HG02798 (cell line): ENCODE results near the gene RADX.
"Not testable (repeated sequence)": the region's sequence is repeated elsewhere in the genome, so short reads cannot be mapped to it uniquely, and the experiment has no call there.

Experiments
- ATAC-seq: cut with Tn5 transposase; IDR thresholded peaks from one replicate; pipeline ENCODE4 v1.9.1; 2021; ENCODE audit warnings: mild to moderate bottlenecking; ENCODE audit not compliant: unreplicated experiment, poor library complexity

RADX gene

GRCh38 chrX:106611679-106612392 lies at the start of gene RADX:
TSS of gene RADX (plus strand) at chrX:106611978. CDS start at chrX:106612081, 103 bp downstream.
- peak; percentile 98 for ATAC-seq

GRCh38 chrX:106564986-106565385 lies 46.8 kb upstream of the RADX start:
- no peak for ATAC-seq

GRCh38 chrX:106566362-106566761 lies 45.4 kb upstream of the RADX start:
- ATAC-seq = no peak

- ATAC-seq = no peak
These were observed 29.9 kb upstream of the RADX start for GRCh38 chrX:106581856-106582255.

- no peak for ATAC-seq
These were observed 26.3 kb upstream of the RADX start for GRCh38 chrX:106585478-106585877.

GRCh38 chrX:106588801-106589200 lies 23.0 kb upstream of the RADX start:
- ATAC-seq = no peak

GRCh38 chrX:106599411-106599810 lies 12.4 kb upstream of the RADX start:
- ATAC-seq = peak; percentile 60

- ATAC-seq = no peak
These were observed 5.2 kb upstream of the RADX start for GRCh38 chrX:106606571-106606970.

- ATAC-seq = no peak
These were observed 3.8 kb upstream of the RADX start for GRCh38 chrX:106608016-106608415.

GRCh38 chrX:106611317-106611678 lies 480 bp upstream of the RADX start:
- ATAC-seq = peak; percentile 11

- ATAC-seq = peak; percentile 24
These were observed 600 bp downstream of the RADX start for GRCh38 chrX:106612393-106612763.

- ATAC-seq = no peak
These were observed 1.5 kb downstream of the RADX start for GRCh38 chrX:106613277-106613676.

- ATAC-seq = no peak
These were observed 3.3 kb downstream of the RADX start for GRCh38 chrX:106615041-106615440.

GRCh38 chrX:106619797-106620196 lies 8.0 kb downstream of the RADX start:
- no peak for ATAC-seq

GRCh38 chrX:106621836-106622235 lies 10.1 kb downstream of the RADX start:
- ATAC-seq = no peak

- ATAC-seq = no peak
These were observed 15.0 kb downstream of the RADX start for GRCh38 chrX:106626789-106627188.

- no peak for ATAC-seq
These were observed 19.8 kb downstream of the RADX start for GRCh38 chrX:106631615-106632014.

GRCh38 chrX:106649523-106650428 lies 38.0 kb downstream of the RADX start:
- ATAC-seq = peak; percentile 99

- not testable (repeated sequence) for ATAC-seq
These were observed 41.8 kb downstream of the RADX start for GRCh38 chrX:106653625-106654024.

- no peak for ATAC-seq
These were observed 58.9 kb downstream of the RADX start for GRCh38 chrX:106670631-106671030.

- ATAC-seq = no peak
These were observed 60.7 kb downstream of the RADX start for GRCh38 chrX:106672527-106672926.

- ATAC-seq = no peak
These were observed 68.9 kb downstream of the RADX start for GRCh38 chrX:106680716-106681115.
